Measurements from ENCODE around the gene HSFX1. TPM values are rescaled to one million over a fixed set of nuclear protein-coding genes. Genes with fewer than 3 reads are reported as not detected.
"Not testable (repeated sequence)": the region's sequence is repeated elsewhere in the genome, so short reads cannot be mapped to it uniquely, and the experiment has no call there.

The HSFX1 gene
- 1 to 10 TPM in 2 of 4 donors, under 1 TPM in 2; 0.33 to 1.7 (median 0.83) TPM for total RNA-seq

GRCh38 chrX:149773768-149774167, at the start of gene HSFX1:
HSFX1 (plus strand) TSS chrX:149774068; CDS start chrX:149774682, 614 bp downstream.
- not testable (repeated sequence) for TF ChIP-seq CTCF (IDR thresholded peaks at IDR 0.05; ENCODE audit: low read depth)

- TF ChIP-seq CTCF (IDR thresholded peaks at IDR 0.05; ENCODE audit: low read depth) = no peak
These were observed 16.4 kb upstream of the HSFX1 start for GRCh38 chrX:149757206-149758067.

- TF ChIP-seq CTCF (IDR thresholded peaks at IDR 0.05; ENCODE audit: low read depth) = no peak
These were observed 15.7 kb upstream of the HSFX1 start for GRCh38 chrX:149758068-149758714.

- no peak for TF ChIP-seq CTCF (IDR thresholded peaks at IDR 0.05; ENCODE audit: low read depth)
These were observed 14.0 kb upstream of the HSFX1 start for GRCh38 chrX:149759824-149760223.

- TF ChIP-seq CTCF (IDR thresholded peaks at IDR 0.05; ENCODE audit: low read depth) = no peak
These were observed 12.9 kb upstream of the HSFX1 start for GRCh38 chrX:149760965-149761364.

- TF ChIP-seq CTCF (IDR thresholded peaks at IDR 0.05; ENCODE audit: low read depth) = no peak
These were observed 10.9 kb upstream of the HSFX1 start for GRCh38 chrX:149762696-149763614.
